ENCODE measurements around the gene STK38L. TPM values are rescaled to one million over a fixed set of nuclear protein-coding genes. Genes with fewer than 3 reads are reported as not detected.

Gene STK38L
- 22.6 and 26.6 TPM in 2 replicates for total RNA-seq (2014; rRNA removed; shearing (Covaris generic))
- 19.9 and 29.3 TPM in 2 replicates for polyA plus RNA-seq (2015; cell fraction: cytosol; rRNA removed)
- 25.9 and 26.9 TPM in 2 replicates for polyA plus RNA-seq (2015; cell fraction: nucleus; rRNA removed)

- peak; percentile 96 for DNase-seq (ENCODE audit: low read depth, low spot score)
- in situ Hi-C loops (cut with HindIII; ENCODE audit: low pct_unique_long_range_greater_than_20kb, low sequenced_read_pairs), result no loop called here
These were observed at the start of gene STK38L for GRCh38 chr12:27243804-27244688. STK38L (plus strand) TSS chr12:27244286; CDS start chr12:27297721, 53,435 bp downstream.

- no peak for DNase-seq (ENCODE audit: low read depth, low spot score)
- in situ Hi-C loops (cut with HindIII; ENCODE audit: low pct_unique_long_range_greater_than_20kb, low sequenced_read_pairs), result no loop called here
These were observed 49.4 kb upstream of the STK38L start for GRCh38 chr12:27194644-27195043.

- no peak for DNase-seq (ENCODE audit: low read depth, low spot score)
- in situ Hi-C loops (cut with HindIII; ENCODE audit: low pct_unique_long_range_greater_than_20kb, low sequenced_read_pairs), result no loop called here
These were observed 46.0 kb upstream of the STK38L start for GRCh38 chr12:27198036-27198435.

- in situ Hi-C loops (cut with HindIII; ENCODE audit: low pct_unique_long_range_greater_than_20kb, low sequenced_read_pairs), result no loop called here
- DNase-seq (ENCODE audit: low read depth, low spot score), result no peak
These were observed 44.3 kb upstream of the STK38L start for GRCh38 chr12:27199638-27200300.

- in situ Hi-C loops (cut with HindIII; ENCODE audit: low pct_unique_long_range_greater_than_20kb, low sequenced_read_pairs), result no loop called here
- DNase-seq (ENCODE audit: low read depth, low spot score), result no peak
These were observed 42.9 kb upstream of the STK38L start for GRCh38 chr12:27201169-27201568.

GRCh38 chr12:27206801-27207502 is 37.1 kb upstream of the STK38L start:
- DNase-seq (ENCODE audit: low read depth, low spot score), result no peak
- in situ Hi-C loops (cut with HindIII; ENCODE audit: low pct_unique_long_range_greater_than_20kb, low sequenced_read_pairs), result no loop called here

GRCh38 chr12:27207615-27208413 is 36.3 kb upstream of the STK38L start:
- in situ Hi-C loops (cut with HindIII; ENCODE audit: low pct_unique_long_range_greater_than_20kb, low sequenced_read_pairs), result no loop called here
- no peak for DNase-seq (ENCODE audit: low read depth, low spot score)

GRCh38 chr12:27208414-27208750 is 35.7 kb upstream of the STK38L start:
- no peak for DNase-seq (ENCODE audit: low read depth, low spot score)
- in situ Hi-C loops (cut with HindIII; ENCODE audit: low pct_unique_long_range_greater_than_20kb, low sequenced_read_pairs), result no loop called here

- DNase-seq (ENCODE audit: low read depth, low spot score), result no peak
- in situ Hi-C loops (cut with HindIII; ENCODE audit: low pct_unique_long_range_greater_than_20kb, low sequenced_read_pairs), result no loop called here
These were observed 34.7 kb upstream of the STK38L start for GRCh38 chr12:27209257-27209910.

GRCh38 chr12:27210187-27210586 is 33.9 kb upstream of the STK38L start:
- DNase-seq (ENCODE audit: low read depth, low spot score), result no peak
- in situ Hi-C loops (cut with HindIII; ENCODE audit: low pct_unique_long_range_greater_than_20kb, low sequenced_read_pairs), result no loop called here

GRCh38 chr12:27212861-27213260 is 31.2 kb upstream of the STK38L start:
- DNase-seq (ENCODE audit: low read depth, low spot score), result no peak
- in situ Hi-C loops (cut with HindIII; ENCODE audit: low pct_unique_long_range_greater_than_20kb, low sequenced_read_pairs), result no loop called here

GRCh38 chr12:27213304-27213703 is 30.8 kb upstream of the STK38L start:
- DNase-seq (ENCODE audit: low read depth, low spot score), result no peak
- in situ Hi-C loops (cut with HindIII; ENCODE audit: low pct_unique_long_range_greater_than_20kb, low sequenced_read_pairs), result no loop called here

- DNase-seq (ENCODE audit: low read depth, low spot score), result no peak
- in situ Hi-C loops (cut with HindIII; ENCODE audit: low pct_unique_long_range_greater_than_20kb, low sequenced_read_pairs), result no loop called here
These were observed 30.0 kb upstream of the STK38L start for GRCh38 chr12:27213830-27214787.

- in situ Hi-C loops (cut with HindIII; ENCODE audit: low pct_unique_long_range_greater_than_20kb, low sequenced_read_pairs), result no loop called here
- no peak for DNase-seq (ENCODE audit: low read depth, low spot score)
These were observed 26.5 kb upstream of the STK38L start for GRCh38 chr12:27217590-27217989.

GRCh38 chr12:27219693-27220054 is 24.4 kb upstream of the STK38L start:
- DNase-seq (ENCODE audit: low read depth, low spot score), result no peak
- in situ Hi-C loops (cut with HindIII; ENCODE audit: low pct_unique_long_range_greater_than_20kb, low sequenced_read_pairs), result no loop called here
